ENCODE measurements around the gene CFAP20DC.

DNA sequence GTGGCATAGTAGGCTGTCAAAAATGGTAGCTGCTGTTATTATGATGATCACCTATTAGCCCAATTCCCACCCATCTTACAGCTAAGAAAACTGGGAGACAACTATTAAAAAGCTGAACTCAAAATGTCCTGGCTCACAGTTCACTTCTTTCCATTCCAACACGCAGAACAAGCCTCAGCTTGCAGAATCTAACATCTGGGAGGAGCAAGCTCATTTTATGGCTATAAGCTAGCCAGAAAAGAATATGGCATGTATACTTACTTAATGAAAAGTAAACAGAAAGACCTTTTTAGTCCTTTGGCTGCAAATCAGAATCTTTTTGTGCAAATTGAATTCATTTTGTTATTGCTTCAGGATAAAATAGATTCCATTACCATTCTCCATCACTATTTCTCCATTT is 34.8 kb upstream of the CFAP20DC start:
- no peak for TF ChIP-seq EZH2 (optimal IDR thresholded peaks at IDR 0.05; ENCODE audit: low read depth, low read length)
- TF ChIP-seq, protein P1, sequence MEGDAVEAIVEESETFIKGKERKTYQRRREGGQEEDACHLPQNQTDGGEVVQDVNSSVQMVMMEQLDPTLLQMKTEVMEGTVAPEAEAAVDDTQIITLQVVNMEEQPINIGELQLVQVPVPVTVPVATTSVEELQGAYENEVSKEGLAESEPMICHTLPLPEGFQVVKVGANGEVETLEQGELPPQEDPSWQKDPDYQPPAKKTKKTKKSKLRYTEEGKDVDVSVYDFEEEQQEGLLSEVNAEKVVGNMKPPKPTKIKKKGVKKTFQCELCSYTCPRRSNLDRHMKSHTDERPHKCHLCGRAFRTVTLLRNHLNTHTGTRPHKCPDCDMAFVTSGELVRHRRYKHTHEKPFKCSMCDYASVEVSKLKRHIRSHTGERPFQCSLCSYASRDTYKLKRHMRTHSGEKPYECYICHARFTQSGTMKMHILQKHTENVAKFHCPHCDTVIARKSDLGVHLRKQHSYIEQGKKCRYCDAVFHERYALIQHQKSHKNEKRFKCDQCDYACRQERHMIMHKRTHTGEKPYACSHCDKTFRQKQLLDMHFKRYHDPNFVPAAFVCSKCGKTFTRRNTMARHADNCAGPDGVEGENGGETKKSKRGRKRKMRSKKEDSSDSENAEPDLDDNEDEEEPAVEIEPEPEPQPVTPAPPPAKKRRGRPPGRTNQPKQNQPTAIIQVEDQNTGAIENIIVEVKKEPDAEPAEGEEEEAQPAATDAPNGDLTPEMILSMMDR (IDR thresholded peaks at IDR 0.05; ENCODE audit: low read length): no peak
- TF ChIP-seq EZH2phosphoT487 (IDR thresholded peaks at IDR 0.05; ENCODE audit: low read length): no peak
